C1 segment of cervical spinal cord (tissue), 14 donors: ENCODE data around the gene POLDIP2.

Experiments
- DNase-seq, 14 donors: peaks; one replicate each; lab custom pipeline; 2025; lab: John Stamatoyannopoulos, UW

The POLDIP2 gene

DNA sequence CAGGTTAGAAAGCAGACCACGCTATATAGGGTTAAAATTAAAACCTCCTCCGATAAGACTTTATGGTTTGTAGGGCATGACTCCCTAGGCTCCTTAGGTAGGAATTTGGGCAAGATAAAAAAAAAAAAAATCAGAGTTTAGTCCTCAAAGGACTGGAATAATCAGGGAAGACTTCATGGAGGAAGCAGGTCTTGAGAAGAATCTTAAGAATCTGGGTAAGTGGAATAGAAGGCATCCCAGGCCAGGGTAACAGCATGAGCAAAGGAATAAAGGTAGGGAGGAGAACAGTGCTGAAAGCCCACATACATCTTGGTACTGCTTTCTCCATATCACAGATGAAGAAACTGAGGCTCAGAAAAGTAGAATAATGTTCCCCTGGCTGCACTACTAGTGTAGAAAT is 33.2 kb upstream of the POLDIP2 start:
- no peak for DNase-seq

GRCh38 chr17:28390141-28390540 is 32.8 kb upstream of the POLDIP2 start:
- no peak for DNase-seq

DNA sequence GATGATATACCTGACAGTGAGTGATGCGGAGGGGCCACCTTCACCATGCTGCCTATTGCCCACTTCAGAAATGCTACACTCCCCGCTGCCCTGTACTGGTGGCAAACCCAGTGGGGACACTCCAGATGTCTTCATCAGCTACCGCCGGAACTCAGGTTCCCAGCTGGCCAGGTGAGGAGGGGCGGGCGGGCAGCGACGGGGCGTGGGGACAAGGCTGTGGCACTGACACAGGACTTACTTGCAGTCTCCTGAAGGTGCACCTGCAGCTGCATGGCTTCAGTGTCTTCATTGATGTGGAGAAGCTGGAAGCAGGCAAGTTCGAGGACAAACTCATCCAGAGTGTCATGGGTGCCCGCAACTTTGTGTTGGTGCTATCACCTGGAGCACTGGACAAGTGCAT is 30.8 kb upstream of the POLDIP2 start:
- DNase-seq, result no peak

DNA sequence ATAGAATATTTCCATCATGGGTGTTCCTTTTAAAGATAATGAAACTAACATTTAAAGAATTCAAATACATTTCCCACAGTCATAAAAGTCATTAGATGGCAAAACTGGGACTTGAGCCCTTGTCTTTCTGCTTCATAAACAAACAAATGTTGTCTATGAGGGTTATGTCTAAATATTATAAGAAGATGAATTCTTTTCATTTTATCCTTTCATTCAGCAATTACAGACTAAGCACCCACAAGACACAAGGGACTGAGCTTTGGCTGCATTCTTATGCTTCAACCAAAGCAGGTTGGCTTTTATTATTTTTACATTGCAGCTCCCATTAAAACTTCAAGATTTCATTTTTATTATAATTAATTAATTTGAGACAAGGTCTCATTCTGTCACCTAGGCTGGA is 29.1 kb upstream of the POLDIP2 start:
- DNase-seq, result no peak

GRCh38 chr17:28385406-28385805 is 28.1 kb upstream of the POLDIP2 start:
- no peak for DNase-seq

DNA sequence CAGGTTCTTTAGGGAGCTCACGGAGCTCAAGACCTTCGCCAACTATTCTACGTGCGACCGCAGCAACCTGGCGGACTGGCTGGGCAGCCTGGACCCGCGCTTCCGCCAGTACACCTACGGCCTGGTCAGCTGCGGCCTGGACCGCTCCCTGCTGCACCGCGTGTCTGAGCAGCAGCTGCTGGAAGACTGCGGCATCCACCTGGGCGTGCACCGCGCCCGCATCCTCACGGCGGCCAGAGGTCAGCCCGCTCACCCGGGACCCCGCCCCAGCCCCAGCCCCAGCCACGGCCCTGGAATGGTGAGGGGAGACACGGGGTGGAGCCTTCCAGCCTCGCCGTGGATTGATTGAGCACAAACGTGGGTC is 27.7 kb upstream of the POLDIP2 start:
- no peak for DNase-seq

- DNase-seq, result no peak
Observed at GRCh38 chr17:28384281-28385036, 27.1 kb upstream of the POLDIP2 start.

DNA sequence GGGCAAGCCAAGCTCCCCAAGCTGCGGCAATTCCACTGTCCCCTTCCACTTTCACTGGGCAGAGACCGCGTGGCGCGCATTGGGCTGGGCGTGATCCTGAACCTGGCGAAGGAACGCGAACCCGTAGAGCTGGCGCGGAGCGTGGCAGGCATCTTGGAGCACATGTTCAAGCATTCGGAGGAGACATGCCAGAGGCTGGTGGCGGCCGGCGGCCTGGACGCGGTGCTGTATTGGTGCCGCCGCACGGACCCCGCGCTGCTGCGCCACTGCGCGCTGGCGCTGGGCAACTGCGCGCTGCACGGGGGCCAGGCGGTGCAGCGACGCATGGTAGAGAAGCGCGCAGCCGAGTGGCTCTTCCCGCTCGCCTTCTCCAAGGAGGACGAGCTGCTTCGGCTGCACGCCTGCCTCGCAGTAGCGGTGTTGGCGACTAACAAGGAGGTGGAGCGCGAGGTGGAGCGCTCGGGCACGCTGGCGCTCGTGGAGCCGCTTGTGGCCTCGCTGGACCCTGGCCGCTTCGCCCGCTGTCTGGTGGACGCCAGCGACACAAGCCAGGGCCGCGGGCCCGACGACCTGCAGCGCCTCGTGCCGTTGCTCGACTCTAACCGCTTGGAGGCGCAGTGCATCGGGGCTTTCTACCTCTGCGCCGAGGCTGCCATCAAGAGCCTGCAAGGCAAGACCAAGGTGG is 24.0 kb upstream of the POLDIP2 start:
- DNase-seq, result peak in 2 of 14 donors; percentile 14 to 59

GRCh38 chr17:28379814-28380801 is 22.8 kb upstream of the POLDIP2 start:
- DNase-seq, result no peak

- no peak for DNase-seq
Observed at GRCh38 chr17:28372945-28373274, 15.6 kb upstream of the POLDIP2 start.

DNA sequence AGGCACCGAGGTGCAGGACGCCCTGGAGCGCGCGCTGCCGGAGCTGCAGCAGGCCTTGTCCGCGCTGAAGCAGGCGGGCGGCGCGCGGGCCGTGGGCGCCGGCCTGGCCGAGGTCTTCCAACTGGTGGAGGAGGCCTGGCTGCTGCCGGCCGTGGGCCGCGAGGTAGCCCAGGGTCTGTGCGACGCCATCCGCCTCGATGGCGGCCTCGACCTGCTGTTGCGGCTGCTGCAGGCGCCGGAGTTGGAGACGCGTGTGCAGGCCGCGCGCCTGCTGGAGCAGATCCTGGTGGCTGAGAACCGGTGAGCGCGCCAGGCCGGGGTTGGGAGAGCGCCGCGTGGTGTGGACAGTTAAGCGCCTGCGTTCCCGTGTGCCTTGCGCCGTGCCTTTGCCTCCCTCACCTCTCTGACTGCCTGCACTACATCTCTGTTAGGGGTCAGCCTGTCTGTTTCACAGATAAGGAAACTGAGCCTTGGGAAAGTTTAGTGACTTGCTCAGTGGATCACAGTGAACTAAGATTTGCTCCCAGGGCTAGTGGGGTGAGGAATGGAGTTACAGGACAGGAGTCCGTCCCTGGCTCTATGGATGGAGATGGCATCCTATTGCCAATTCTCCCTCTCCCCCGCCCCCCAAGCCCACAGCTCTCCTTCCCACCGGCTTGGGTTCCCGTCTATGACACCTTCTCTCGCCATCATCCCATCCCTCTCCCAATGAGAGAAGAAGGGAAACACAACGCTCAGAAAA is 15.0 kb upstream of the POLDIP2 start:
- DNase-seq, result peak in 4 of 14 donors; percentile 29 to 61 (median 40)

DNA sequence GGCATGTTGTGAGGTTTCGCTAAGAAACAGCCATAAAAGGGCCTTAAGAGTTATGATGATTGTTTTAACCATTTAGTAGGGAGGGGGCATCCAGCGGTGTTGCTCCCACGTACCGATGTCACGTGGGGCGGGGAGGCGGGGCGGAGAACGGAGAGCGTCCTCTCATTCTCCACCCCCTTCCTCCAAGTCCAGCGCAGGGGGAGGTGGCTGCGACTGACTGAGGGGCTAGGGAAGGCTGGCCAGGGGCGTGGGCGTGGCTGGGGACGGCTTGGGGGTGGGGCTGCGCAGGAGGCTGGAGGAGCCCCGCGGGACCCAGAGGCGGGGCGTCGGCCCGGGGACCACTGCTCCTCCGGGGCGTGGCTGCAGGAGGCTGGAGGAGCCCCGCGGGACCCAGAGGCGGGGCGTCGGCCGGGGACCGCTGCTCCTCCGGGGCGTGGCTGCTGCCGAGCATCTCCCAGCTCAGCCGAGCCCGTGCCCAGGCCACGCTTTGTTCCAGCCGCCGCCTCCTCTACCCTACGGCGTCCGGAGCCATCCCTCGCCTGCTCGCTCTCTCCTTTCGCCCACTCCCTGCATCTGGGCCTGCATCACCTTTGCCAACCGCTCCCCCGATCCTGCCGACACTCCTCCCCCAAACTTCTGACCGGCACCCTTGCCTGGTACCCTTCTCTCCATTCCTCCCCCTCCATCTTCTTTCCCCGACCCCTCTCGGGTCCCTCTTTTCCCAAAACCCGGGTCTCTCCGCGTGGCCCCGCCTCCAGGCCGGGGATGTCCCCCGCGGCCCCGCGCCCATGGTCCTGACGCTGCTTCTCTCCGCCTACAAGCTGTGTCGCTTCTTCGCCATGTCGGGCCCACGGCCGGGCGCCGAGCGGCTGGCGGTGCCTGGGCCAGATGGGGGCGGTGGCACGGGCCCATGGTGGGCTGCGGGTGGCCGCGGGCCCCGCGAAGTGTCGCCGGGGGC is 14.2 kb upstream of the POLDIP2 start, which contains the start of gene SARM1:
TSS of gene SARM1 (plus strand) at position 450 of the 958 bp plus-strand sequence. CDS start at position 789, 339 bp downstream.
- DNase-seq, result peak in 12 of 14 donors; percentile 22 to 77 (median 58)

GRCh38 chr17:28370744-28371103 is 13.4 kb upstream of the POLDIP2 start:
- DNase-seq, result no peak

DNA sequence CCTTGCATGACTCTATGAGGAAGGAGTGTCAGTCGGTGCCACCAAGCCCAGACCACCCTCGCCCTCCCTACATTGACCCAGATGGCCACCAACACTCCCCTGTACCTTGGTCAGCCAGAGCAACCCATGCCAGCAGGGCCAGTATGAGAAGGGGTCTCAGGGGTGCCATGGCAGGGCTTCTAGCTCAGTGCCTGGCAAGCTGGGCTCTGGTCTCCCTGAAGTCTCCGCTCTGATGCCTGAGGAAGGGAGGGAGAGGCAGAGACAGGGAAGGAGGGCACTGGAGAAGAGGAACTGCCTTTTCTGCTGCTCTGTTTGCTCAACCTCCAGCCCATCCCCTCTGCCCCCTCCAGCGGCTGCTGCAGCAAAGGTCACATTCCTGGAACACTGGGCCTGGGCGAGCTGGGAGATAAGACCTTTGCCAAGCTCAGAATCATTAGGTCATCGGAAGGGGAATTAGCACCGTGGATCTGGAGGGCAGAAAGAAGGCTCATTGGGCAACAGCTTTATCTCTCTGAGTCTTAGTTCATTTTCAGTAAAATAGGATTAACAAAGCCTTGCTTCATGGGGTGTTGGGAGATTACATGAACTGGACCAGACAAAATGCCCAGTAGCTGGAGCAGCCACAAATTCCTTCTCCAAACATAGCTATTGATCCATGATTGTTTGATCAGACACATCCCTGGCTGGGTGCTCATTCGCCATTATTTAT is 12.9 kb upstream of the POLDIP2 start, which contains the start of gene VTN:
TSS of gene VTN (minus strand) at position 273 of the 709 bp plus-strand sequence. CDS start at position 169, 104 bp downstream.
- no peak for DNase-seq

DNA sequence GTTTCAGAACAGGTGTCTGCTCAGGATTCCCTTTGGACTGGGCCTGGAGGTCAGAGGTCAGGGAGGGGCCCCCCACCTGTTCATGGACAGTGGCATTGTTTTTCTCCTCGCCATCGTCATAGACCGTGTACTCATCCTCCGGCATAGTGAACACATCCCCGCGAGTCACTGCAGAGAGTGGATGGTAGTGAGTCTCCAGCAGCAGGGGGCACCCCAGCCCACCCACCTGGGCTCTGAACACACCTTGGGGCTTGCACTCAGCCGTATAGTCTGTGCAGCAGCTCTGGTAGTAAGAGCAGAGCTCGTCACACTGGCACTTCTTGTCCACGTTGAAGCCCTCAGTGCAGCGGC is 12.3 kb upstream of the POLDIP2 start:
- no peak for DNase-seq

GRCh38 chr17:28368915-28369683 is 11.8 kb upstream of the POLDIP2 start:
- no peak for DNase-seq

DNA sequence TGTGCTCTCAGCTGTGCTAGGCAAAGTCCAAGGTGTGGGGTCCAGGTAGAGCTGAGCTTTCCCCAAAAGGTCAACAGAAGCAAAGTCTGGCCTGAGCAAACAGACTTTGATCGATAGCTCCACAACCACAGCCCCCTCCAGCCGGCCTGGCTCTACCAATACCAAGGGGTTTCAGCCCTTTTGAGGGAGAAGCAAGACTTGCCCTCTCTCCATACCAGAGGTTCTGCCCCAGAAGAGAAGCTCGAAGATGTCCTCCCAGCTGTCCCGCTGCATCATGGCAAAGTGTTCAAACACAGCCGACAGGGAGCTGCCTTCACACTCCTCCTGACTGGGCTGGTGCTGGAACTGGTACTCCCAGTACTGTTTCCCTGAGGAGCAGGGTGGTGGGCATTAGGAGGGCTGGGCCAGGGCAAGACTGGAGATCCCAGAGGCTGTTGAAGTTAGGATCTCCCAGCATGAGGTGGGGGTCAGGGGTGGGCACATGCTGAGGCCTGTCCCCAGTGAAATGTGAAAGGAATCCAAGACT is 11.0 kb upstream of the POLDIP2 start:
- DNase-seq, result no peak

DNA sequence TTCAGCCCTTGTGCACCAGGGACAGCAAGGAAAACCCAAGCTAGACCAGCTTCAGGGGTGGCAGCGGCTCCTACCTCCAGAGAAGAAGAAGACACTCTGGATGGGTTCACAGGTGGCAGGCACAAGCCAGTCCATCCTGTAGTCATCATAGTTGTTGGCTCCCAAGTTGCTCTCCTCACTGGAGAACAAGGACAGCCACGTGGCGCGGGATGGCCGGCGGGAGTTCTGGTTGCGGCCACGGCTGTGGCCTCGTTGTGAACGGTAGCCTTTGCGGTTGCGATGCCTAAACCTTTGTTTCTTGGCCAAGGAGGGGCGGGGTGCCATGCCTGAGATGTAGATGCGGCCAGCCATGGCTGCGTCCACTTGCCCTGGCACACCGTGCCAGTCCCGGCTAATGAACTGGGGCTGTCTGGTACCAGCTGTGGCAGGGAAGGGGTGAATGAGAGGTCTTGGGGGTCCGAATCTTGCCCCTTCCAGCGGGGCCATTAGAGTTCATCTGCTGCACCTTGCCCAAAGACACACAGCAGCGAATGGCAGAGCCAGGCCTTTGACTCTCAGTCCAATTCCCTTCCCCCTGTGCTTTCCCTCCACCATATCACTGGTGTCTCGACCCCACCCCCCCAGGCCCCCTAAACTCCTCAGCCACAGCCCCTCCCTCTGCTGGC is 10.4 kb upstream of the POLDIP2 start:
- no peak for DNase-seq
